ENCODE data around the gene TCEA3. TPM values are rescaled to one million over a fixed set of nuclear protein-coding genes. Genes with fewer than 3 reads are reported as not detected.
A peak's percentile ranks its signal among the peaks of the same experiment; 100 is the strongest.

TCEA3 gene
- total RNA-seq, 2 donors from 2014 or later = 110 to 140 TPM

DNA sequence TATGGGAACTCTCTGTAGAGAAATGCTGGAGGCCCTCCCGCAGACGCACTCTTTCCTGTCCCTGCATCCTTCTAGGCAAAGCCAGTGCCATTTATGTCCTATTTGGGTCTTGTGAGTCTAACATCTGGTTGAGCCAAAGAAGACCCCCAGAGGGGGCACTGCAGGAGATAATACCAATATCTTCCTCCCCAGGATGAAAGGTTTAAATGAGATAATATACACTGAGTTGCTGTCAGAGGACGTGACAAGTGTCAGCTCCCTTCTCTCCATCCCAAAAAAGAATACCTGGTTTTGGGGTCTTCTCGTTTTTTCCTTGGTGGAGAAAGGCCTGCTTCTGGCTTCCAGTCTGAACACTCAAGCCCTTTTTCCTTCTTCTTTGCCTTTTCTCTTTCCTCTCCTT is 7.6 kb downstream of the TCEA3 start:
- intact Hi-C loops (cut with DNase I) = no loop called here
- Histone ChIP-seq H3K4me3 (no peak overlapping the region), H3K27ac (peak overlapping the region in 3 of 4 donors; percentile 57 to 97 (median 94)), H3K9me3 (no peaks in the 10 kb centered on the region), H3K4me1 (peaks cover 68% of the 10 kb centered on the region), H3K36me3 (replicated peaks in 1 of 2; ENCODE audit: insufficient read depth in 1 of 2, low read depth in 2 of 2) (no peaks in the 10 kb centered on the region), H3K27me3 (no peaks in the 10 kb centered on the region)
- no peak for DNase-seq
- TF ChIP-seq, protein P1, sequence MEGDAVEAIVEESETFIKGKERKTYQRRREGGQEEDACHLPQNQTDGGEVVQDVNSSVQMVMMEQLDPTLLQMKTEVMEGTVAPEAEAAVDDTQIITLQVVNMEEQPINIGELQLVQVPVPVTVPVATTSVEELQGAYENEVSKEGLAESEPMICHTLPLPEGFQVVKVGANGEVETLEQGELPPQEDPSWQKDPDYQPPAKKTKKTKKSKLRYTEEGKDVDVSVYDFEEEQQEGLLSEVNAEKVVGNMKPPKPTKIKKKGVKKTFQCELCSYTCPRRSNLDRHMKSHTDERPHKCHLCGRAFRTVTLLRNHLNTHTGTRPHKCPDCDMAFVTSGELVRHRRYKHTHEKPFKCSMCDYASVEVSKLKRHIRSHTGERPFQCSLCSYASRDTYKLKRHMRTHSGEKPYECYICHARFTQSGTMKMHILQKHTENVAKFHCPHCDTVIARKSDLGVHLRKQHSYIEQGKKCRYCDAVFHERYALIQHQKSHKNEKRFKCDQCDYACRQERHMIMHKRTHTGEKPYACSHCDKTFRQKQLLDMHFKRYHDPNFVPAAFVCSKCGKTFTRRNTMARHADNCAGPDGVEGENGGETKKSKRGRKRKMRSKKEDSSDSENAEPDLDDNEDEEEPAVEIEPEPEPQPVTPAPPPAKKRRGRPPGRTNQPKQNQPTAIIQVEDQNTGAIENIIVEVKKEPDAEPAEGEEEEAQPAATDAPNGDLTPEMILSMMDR (IDR thresholded peaks at IDR 0.05) = no peak
- TF ChIP-seq POLR2A (IDR thresholded peaks at IDR 0.05) = no peak
- 72 to 82% methylated on average over 4 of the region's 4 CpGs for WGBS, 2 donors
- ATAC-seq = no peak

DNA sequence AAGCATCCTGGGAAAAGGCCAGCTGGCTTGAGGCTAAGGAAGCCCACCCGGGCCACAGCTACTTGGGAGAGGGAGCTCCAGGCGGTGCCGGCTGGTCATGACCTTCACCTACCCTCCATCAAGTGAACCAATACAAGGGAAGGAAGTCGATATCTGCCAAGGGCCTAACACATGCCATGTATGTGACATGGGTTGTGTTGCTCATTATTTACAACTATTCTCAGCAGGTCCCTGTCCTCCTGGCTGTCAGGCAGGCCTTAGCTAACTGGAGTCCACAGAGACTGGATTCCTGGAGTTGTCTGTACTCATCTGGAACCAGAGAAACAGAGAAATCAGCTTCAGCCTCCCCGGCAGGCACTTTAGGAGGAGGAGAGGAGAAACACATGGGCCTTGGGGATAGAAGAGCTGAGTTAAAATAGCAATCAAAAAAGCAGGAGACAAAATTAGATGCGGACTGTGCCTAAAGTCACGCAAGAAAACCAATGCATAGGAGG is 15.7 kb downstream of the TCEA3 start:
- Histone ChIP-seq H3K4me3 (no peak overlapping the region), H3K27ac (peak overlapping the region in 3 of 4 donors; percentile 28 to 76 (median 31)), H3K4me1 (peaks cover 56% of the 10 kb centered on the region), H3K9me3 (no peaks in the 10 kb centered on the region), H3K36me3 (replicated peaks in 1 of 2; ENCODE audit: insufficient read depth in 1 of 2, low read depth in 2 of 2) (peaks cover 0 to 2% of the 10 kb centered on the region in 2 donors), H3K27me3 (no peaks in the 10 kb centered on the region)
- WGBS, 2 donors = 57 to 64% methylated on average over 7 of the region's 7 CpGs
- intact Hi-C loops (cut with DNase I) = no loop called here
- TF ChIP-seq POLR2A (IDR thresholded peaks at IDR 0.05) = no peak
- TF ChIP-seq, protein P1 (IDR thresholded peaks at IDR 0.05) = no peak
- ATAC-seq (no peak), DNase-seq (no peak)

DNA sequence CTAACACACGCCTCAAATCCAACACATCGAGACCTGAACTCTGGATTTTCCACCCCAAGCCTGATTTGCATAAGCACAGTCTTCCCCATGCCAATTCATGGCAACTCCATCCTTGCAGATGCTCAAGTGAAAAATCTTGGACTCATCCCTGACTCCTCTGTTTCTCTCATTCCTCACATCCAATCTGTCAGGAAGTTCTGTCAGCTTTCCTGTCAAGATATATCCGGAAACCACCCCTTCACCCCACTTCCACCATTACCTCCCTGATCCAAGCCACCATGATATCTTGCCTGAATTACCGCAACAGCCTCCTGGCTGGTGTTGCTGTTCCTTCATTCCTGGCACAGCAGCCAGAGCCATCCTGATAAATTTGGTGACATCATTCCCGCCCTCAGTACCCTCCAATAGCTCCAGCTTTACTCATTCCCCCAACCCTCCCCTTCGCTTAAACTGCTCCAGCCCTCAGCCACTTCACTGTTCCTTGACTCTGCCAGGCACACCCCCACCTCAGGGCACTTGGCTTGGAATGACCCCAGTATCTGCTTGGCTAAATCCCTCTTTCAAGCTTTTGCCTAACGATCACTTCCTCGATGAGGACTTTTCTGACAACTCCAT is 17.4 kb downstream of the TCEA3 start:
- H3K9me3 ChIP-seq = no peaks in the 10 kb centered on the region
- no peak for ATAC-seq
- WGBS, 2 donors = 91 to 94% methylated on average over 8 of the region's 8 CpGs
- no peaks in the 10 kb centered on the region for H3K27me3 ChIP-seq
- no peak for DNase-seq
- intact Hi-C loops (cut with DNase I) = no loop called here
- peaks cover 0 to 2% of the 10 kb centered on the region in 2 donors for H3K36me3 ChIP-seq (replicated peaks in 1 of 2; ENCODE audit: insufficient read depth in 1 of 2, low read depth in 2 of 2)
- peak overlapping the region in 3 of 4 donors; percentile 20 to 71 (median 67) for H3K27ac ChIP-seq
- H3K4me3 ChIP-seq = no peak overlapping the region
- no peak for TF ChIP-seq POLR2A (IDR thresholded peaks at IDR 0.05)
- TF ChIP-seq, protein P1 (IDR thresholded peaks at IDR 0.05) = no peak
- H3K4me1 ChIP-seq = peaks cover 66% of the 10 kb centered on the region

DNA sequence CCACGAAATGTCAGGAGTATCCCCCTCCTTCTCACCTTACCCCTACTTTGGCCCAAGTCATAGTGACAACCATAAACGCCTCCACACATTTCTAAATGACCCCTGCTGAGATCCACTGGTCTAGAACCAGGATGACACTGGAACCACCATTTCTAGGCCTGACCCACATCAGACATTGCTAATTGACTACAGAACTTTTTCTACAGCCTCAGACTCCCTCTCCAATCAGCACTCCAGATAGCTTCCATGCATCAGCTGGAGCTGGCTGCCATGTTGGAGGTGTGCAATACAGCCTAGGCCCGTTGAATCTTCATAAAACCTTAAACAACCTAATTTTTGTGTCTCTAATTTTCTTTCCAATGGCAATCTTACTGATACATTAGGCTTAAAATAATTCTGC is 18.6 kb downstream of the TCEA3 start:
- TF ChIP-seq, protein P1 (IDR thresholded peaks at IDR 0.05) = no peak
- no peak for TF ChIP-seq POLR2A (IDR thresholded peaks at IDR 0.05)
- H3K36me3 ChIP-seq (replicated peaks in 1 of 2; ENCODE audit: insufficient read depth in 1 of 2, low read depth in 2 of 2) = peaks cover 0 to 2% of the 10 kb centered on the region in 2 donors
- H3K27me3 ChIP-seq = no peaks in the 10 kb centered on the region
- ATAC-seq (no peak), DNase-seq (no peak)
- intact Hi-C loops (cut with DNase I) = no loop called here
- H3K4me1 ChIP-seq = peaks cover 54% of the 10 kb centered on the region
- H3K9me3 ChIP-seq = no peaks in the 10 kb centered on the region
- no peak overlapping the region for H3K4me3 ChIP-seq
- peak overlapping the region in 2 of 4 donors; percentile 67 to 71 for H3K27ac ChIP-seq
- 62% methylated on average over 3 of the region's 3 CpGs for WGBS, 2 donors

Data from body of pancreas (tissue), 4 donors.